Osteoblast (primary cell): Measurements from ENCODE around the gene CACNA1E. TPM values are rescaled to one million over a fixed set of nuclear protein-coding genes. Genes with fewer than 3 reads are reported as not detected.

Experiments used
- DNase-seq: peaks from one replicate; pipeline ENCODE4 v3.0.0; 2011; ENCODE audit warnings: low spot score, mixed read lengths; ENCODE audit not compliant: insufficient read length; ENCODE audit errors: missing footprints
- H2AFZ ChIP-seq: 2 replicates; pipeline ENCODE4 v1.6.0; 2011; ENCODE audit warnings: mild to moderate bottlenecking, low read length
- H3K27ac ChIP-seq: 2 replicates; pipeline ENCODE4 v1.5.1; 2011; ENCODE audit warnings: mild to moderate bottlenecking, low read depth, low read length, moderate library complexity
- H3K27me3 ChIP-seq: 2 replicates; pipeline ENCODE4 v1.6.0; 2012; ENCODE audit warnings: mild to moderate bottlenecking, control low read depth, inconsistent platforms, low read length, moderate library complexity; ENCODE audit not compliant: insufficient read depth
- H3K36me3 ChIP-seq: 2 replicates; pipeline ENCODE4 v1.5.1; 2011; ENCODE audit warnings: mild to moderate bottlenecking, low read length, control low read depth, moderate library complexity; ENCODE audit not compliant: insufficient read depth
- H3K4me1 ChIP-seq: 2 replicates; pipeline ENCODE4 v1.5.1; 2011; ENCODE audit warnings: mild to moderate bottlenecking, low read length, control low read depth, moderate library complexity; ENCODE audit not compliant: insufficient read depth
- H3K4me2 ChIP-seq: 2 replicates; pipeline ENCODE4 v1.6.0; 2011; ENCODE audit warnings: mild to moderate bottlenecking, low read length; ENCODE audit not compliant: insufficient read depth
- H3K4me3 ChIP-seq: fragments of 200-600 bp; sonication (generic); 3 replicates; pipeline ENCODE4 v1.5.1; 2012; ENCODE audit warnings: mild to moderate bottlenecking, low read length, inconsistent platforms; ENCODE audit not compliant: insufficient read depth
- H3K79me2 ChIP-seq: 2 replicates; pipeline ENCODE4 v1.6.0; 2012; ENCODE audit warnings: mild to moderate bottlenecking, low read length, control low read depth, inconsistent platforms; ENCODE audit not compliant: insufficient read depth
- H3K9me3 ChIP-seq: 2 replicates; pipeline ENCODE4 v1.5.1; 2011; ENCODE audit warnings: low read depth, low read length, control low read depth
- H4K20me1 ChIP-seq: 2 replicates; pipeline ENCODE4 v1.6.0; 2012; ENCODE audit warnings: mild to moderate bottlenecking, low read length, control low read depth; ENCODE audit not compliant: insufficient read depth
- total RNA-seq: library from RNA; depleted of rRNA; stranded (reverse); fragments of >200 nt; gene quantifications from 2 replicates; pipeline ENCODE4 v1.2.3, GENCODE V29; 2012
- TF ChIP-seq, protein P1 (sequence below): IDR thresholded peaks from 2 replicates; pipeline ENCODE4 v1.5.1; 2011; ENCODE audit warnings: mild to moderate bottlenecking, low read depth, low read length, moderate library complexity; ENCODE audit errors: extremely low read depth

The CACNA1E gene
- total RNA-seq, 1 donor: under 0.01 TPM

DNA sequence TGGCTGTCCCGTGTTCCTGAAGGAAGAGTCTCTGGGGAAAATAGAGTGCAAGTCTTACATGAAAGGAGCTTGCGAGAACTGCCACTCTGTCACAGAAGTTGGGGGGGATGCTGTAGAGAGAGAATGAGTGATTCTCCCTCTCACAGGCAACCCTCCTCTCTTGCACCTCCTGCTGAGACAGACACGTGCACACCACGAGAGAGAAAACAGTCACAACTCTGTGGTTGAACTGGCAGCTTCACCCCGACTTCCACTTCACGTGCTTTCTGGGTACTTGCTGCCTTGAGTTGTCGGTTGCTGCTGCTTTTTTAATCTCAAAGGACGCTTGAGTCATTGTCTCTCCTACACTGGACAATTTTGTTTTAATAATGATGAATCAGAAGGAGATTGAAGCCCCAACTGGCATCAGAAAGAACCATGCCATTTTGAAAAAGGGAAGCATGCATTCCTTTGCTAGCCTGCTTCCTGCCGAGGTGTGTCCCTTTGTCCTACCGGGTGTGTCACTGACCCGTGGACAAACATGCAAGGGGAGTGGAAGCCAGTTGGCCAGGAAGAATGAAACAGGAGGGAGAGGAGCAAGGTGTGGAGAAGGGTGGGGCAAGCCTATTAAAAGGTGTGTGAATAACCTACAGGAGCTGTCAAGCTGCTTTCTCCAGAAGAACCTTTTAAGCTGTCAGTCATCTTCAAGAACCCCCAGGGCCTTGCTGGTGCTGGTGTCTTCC, 164.2 kb downstream of the CACNA1E start:
- no peaks in the 10 kb centered on the region for H3K27me3 ChIP-seq
- H3K36me3 ChIP-seq: no peaks in the 10 kb centered on the region
- H3K4me2 ChIP-seq: no peak overlapping the region
- H2AFZ ChIP-seq: no peak overlapping the region
- H4K20me1 ChIP-seq: no peaks in the 10 kb centered on the region
- no peaks in the 10 kb centered on the region for H3K9me3 ChIP-seq
- H3K79me2 ChIP-seq: no peaks in the 10 kb centered on the region
- no peak overlapping the region for H3K4me3 ChIP-seq
- TF ChIP-seq, protein P1, sequence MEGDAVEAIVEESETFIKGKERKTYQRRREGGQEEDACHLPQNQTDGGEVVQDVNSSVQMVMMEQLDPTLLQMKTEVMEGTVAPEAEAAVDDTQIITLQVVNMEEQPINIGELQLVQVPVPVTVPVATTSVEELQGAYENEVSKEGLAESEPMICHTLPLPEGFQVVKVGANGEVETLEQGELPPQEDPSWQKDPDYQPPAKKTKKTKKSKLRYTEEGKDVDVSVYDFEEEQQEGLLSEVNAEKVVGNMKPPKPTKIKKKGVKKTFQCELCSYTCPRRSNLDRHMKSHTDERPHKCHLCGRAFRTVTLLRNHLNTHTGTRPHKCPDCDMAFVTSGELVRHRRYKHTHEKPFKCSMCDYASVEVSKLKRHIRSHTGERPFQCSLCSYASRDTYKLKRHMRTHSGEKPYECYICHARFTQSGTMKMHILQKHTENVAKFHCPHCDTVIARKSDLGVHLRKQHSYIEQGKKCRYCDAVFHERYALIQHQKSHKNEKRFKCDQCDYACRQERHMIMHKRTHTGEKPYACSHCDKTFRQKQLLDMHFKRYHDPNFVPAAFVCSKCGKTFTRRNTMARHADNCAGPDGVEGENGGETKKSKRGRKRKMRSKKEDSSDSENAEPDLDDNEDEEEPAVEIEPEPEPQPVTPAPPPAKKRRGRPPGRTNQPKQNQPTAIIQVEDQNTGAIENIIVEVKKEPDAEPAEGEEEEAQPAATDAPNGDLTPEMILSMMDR: no peak
- H3K4me1 ChIP-seq: peaks cover 4% of the 10 kb centered on the region
- no peak for DNase-seq
- H3K27ac ChIP-seq: no peak overlapping the region

DNA sequence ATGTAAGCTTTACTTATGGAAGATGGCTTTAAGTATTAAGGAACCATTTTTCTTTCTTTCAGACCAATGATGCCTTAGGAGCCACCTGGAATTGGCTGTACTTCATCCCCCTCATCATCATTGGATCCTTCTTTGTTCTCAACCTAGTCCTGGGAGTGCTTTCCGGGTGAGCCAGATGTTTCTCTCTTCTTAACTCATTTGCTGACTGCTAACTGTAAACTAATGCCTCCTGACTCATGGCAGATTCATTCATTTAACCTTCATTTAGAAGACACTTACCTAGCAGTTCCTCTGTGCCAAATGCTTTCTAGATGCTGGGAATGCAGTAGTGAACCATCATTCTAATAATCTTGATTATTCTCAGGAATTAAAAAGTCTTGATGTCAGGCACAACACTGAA, 168.0 kb downstream of the CACNA1E start:
- no peak for DNase-seq
- no peaks in the 10 kb centered on the region for H3K9me3 ChIP-seq

DNA sequence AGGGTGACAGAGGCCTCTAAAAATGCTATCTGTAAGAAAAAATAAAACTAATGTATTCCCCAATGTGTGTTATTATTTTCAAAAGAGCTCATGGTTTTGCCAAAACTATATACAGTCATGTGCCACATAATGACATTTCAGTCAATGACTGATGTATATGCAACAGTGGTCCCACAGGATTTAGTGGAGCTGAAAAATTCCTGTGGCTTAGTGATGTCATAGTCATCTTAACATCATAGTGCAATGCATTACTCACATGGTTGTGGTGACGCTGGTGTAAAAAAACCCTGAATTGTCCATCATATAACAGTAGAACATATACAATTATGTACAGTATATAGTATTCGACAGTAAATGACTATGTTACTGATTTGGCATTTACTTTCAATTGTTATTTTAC, 172.4 kb downstream of the CACNA1E start:
- H3K9me3 ChIP-seq: no peaks in the 10 kb centered on the region
- H4K20me1 ChIP-seq: no peaks in the 10 kb centered on the region
- H3K79me2 ChIP-seq: no peaks in the 10 kb centered on the region
- H3K4me1 ChIP-seq: no peaks in the 10 kb centered on the region
- no peaks in the 10 kb centered on the region for H3K27me3 ChIP-seq
- TF ChIP-seq, protein P1: no peak
- no peak overlapping the region for H2AFZ ChIP-seq
- DNase-seq: no peak
- no peak overlapping the region for H3K4me2 ChIP-seq
- no peak overlapping the region for H3K27ac ChIP-seq
- H3K36me3 ChIP-seq: no peaks in the 10 kb centered on the region
- H3K4me3 ChIP-seq: no peak overlapping the region

More for the DNA sequence above, 168.0 kb downstream of the CACNA1E start:
- H2AFZ ChIP-seq: no peak overlapping the region
- H3K79me2 ChIP-seq: no peaks in the 10 kb centered on the region
- no peak overlapping the region for H3K27ac ChIP-seq
- no peaks in the 10 kb centered on the region for H3K27me3 ChIP-seq
- no peak overlapping the region for H3K4me3 ChIP-seq
- H3K36me3 ChIP-seq: no peaks in the 10 kb centered on the region
- TF ChIP-seq, protein P1: no peak
- no peak overlapping the region for H3K4me2 ChIP-seq
- H4K20me1 ChIP-seq: no peaks in the 10 kb centered on the region
- H3K4me1 ChIP-seq: peaks cover 4% of the 10 kb centered on the region

DNA sequence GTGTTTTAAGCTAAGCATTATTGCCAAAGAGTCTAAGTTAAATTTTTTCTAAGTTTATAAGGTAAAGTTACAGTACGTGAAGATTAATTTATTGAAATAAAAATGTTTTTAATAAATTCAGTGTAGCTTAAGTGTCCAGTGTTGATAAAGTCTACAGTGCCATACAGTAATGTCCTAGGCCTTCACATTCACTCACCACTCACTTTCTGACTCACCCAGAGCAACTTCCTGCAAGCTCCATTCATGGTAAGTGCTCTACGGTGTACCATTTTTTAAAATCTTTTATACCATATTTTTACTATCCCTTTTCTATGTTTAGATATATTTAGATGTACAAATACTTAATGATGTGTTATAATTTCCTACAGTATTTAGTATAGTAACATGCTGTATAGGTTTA, 173.2 kb downstream of the CACNA1E start:
- no peak overlapping the region for H3K4me2 ChIP-seq
- H3K79me2 ChIP-seq: no peaks in the 10 kb centered on the region
- H3K4me1 ChIP-seq: no peaks in the 10 kb centered on the region
- H3K9me3 ChIP-seq: no peaks in the 10 kb centered on the region
- no peaks in the 10 kb centered on the region for H3K27me3 ChIP-seq
- TF ChIP-seq, protein P1: no peak
- H2AFZ ChIP-seq: no peak overlapping the region
- no peaks in the 10 kb centered on the region for H4K20me1 ChIP-seq
- no peak overlapping the region for H3K4me3 ChIP-seq
- DNase-seq: no peak
- H3K27ac ChIP-seq: no peak overlapping the region
- no peaks in the 10 kb centered on the region for H3K36me3 ChIP-seq
